HFF-Myc (cell line): ENCODE data around the gene R3HDM2.

ENCODE experiments used
- DNase-seq: peaks from one replicate; pipeline ENCODE4 v3.0.0-alpha.2; 2011; ENCODE audit warnings: low read depth; ENCODE audit errors: extremely low read depth
- H3K4me3 ChIP-seq: replicated peaks from 2 replicates; pipeline ENCODE4 v1.5.1; 2011; ENCODE audit warnings: low read depth, mild to moderate bottlenecking, control low read depth, low read length
- TF ChIP-seq, protein P1 (sequence below): IDR thresholded peaks from 2 replicates; pipeline ENCODE4 v1.5.1; 2012; ENCODE audit warnings: mild to moderate bottlenecking, low read depth, low read length, control low read depth; ENCODE audit errors: missing control alignments

The R3HDM2 gene

GRCh38 chr12:57240066-57240921 lies 190.5 kb downstream of the R3HDM2 start:
- TF ChIP-seq, protein P1, sequence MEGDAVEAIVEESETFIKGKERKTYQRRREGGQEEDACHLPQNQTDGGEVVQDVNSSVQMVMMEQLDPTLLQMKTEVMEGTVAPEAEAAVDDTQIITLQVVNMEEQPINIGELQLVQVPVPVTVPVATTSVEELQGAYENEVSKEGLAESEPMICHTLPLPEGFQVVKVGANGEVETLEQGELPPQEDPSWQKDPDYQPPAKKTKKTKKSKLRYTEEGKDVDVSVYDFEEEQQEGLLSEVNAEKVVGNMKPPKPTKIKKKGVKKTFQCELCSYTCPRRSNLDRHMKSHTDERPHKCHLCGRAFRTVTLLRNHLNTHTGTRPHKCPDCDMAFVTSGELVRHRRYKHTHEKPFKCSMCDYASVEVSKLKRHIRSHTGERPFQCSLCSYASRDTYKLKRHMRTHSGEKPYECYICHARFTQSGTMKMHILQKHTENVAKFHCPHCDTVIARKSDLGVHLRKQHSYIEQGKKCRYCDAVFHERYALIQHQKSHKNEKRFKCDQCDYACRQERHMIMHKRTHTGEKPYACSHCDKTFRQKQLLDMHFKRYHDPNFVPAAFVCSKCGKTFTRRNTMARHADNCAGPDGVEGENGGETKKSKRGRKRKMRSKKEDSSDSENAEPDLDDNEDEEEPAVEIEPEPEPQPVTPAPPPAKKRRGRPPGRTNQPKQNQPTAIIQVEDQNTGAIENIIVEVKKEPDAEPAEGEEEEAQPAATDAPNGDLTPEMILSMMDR = no peak
- H3K4me3 ChIP-seq = peak overlapping the region; percentile 57
- DNase-seq = no peak

DNA sequence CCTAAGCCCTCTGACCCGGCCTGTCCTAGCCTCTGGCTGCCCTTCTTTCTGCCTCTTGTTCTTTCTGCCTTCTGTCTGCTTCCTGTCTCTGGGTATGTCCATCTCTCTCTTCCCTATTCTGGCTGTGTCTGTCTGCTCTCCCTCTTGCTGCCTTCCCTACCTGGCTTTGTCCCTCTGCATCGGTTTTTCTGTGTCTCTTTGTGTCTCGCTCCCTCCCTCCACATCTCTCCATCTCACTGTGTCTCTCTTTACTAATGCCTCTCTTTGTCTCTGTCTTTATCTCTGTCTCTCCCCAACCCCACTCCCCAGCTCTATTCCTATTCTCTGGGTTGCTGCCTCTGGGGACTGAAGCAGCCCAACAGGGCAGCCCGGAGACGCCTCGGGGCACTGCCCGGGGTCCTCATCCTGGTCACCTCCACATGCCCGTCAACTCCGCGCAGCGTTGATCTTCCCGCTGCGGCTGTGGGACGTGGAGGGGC lies 191.2 kb downstream of the R3HDM2 start:
- TF ChIP-seq, protein P1 = no peak
- no peak for DNase-seq

DNA sequence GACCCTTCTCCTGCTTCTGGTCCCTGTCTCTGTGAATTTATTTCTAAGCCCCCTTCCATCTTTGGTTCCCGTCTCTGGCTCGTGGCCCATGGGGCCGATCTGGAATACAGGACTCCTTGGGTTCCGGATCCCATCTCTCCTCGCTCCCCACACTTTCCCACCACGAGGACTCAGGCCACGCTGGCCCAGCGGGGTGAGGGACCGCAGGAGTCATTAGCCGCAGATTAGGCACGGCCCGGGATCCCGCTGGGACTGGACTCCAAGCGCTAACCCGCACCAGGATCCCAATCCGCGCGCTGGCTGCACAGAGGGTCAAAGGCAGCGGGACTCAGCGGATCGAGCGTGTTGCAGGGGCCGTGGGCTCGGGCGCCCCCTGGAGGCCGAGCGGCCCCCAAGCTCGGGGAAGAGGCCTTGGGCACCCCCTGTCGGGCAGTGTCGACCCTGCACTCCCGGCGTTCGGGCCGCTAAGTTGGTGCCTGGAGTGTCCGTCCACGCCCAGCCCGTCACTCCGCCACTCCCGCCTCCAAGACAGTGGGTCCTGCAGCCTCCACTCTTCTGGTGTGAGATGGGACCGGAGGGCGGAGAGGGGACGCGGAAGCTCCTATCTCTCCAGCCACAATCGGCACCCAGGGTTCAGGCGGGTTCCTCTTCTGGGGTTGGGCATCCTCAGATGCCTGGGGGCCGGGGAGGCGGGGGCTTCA lies 191.8 kb downstream of the R3HDM2 start:
- DNase-seq = no peak
- TF ChIP-seq, protein P1 = peak; percentile 100
- peak overlapping the region; percentile 57 for H3K4me3 ChIP-seq

More for the DNA sequence above, 191.2 kb downstream of the R3HDM2 start:
- peak overlapping the region; percentile 57 for H3K4me3 ChIP-seq

DNA sequence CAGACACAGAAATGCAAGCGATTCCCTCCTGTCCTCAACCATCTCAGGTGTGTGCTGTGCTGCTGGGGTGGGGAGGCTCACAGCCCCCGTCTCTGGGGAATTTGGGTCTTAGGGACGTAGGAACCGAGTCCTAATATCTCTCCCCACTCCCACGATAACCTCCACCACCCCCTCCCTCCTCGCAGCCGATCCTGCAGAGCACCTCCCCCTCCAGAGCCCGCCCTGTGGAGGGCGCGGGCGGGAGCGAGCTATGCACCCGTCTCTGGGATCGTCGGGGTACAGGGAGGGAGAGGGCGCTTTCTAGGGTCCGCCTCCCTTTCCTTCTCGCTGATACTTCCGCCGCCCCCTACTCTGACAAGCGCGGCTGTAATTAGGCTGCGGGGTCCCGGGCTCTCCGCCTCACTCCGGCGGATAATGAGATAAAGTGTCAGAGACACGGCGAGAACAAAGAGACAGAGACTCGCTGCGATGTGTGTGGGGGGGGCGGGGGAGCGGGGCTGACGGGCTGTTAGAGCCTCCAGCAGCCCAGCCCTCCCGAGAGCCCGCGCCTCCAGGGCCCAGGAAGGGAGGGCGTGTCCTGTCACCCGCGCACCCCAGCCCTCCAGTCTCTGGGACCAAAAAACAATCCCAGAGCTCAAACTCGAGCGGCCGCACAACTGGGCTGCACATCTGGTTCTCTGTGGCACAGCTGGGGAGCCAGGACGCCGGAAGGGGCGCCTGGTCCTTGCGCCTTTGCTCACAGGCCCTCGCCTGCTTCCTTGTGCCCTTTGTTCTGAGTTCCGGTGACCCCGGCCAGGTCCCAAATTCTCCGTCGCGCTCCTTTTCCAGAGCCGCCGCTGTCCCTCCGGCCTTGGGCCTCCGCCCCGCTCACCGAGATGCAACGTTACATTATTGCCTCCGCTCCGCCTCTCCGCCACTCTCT lies 192.7 kb downstream of the R3HDM2 start:
- TF ChIP-seq, protein P1 = no peak
- DNase-seq = no peak
- peak overlapping the region; percentile 57 for H3K4me3 ChIP-seq

- TF ChIP-seq, protein P1 = no peak
- H3K4me3 ChIP-seq = no peak overlapping the region
- DNase-seq = no peak
Measured at GRCh38 chr12:57237596-57237931, 193.3 kb downstream of the R3HDM2 start.

GRCh38 chr12:57236925-57237595 lies 193.8 kb downstream of the R3HDM2 start:
- no peak overlapping the region for H3K4me3 ChIP-seq
- TF ChIP-seq, protein P1 = no peak
- no peak for DNase-seq
